ENCODE measurements around the gene TADA2A.

TADA2A gene

GRCh38 chr17:37465069-37465616, 58.5 kb downstream of the TADA2A start:
- DNase-seq = peak; percentile 85

DNA sequence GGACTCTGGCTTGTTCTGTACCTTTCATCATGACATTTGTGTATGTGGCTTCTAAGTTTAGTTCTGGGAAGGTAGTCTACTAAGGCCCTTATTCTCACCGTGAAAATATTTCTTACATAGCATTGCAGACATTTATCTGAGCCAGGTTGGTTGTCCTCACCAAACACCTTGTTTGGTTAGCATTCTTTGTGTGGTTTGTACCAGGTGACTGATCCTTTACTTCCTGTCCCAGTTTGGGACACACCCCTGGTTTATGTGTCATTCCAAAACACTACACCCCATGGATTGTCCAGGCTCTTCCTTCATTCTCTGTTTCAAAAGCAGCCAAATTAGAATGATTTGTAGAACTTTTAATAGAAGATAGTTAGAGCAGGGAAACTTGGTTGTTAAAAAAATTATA, 59.8 kb downstream of the TADA2A start:
- no peak for DNase-seq

- DNase-seq = no peak
These were observed 63.5 kb downstream of the TADA2A start for GRCh38 chr17:37470181-37470580.

- DNase-seq = no peak
These were observed 69.2 kb downstream of the TADA2A start for GRCh38 chr17:37475731-37476420.

GRCh38 chr17:37476431-37477120, 69.9 kb downstream of the TADA2A start:
- peak; percentile 44 for DNase-seq

DNA sequence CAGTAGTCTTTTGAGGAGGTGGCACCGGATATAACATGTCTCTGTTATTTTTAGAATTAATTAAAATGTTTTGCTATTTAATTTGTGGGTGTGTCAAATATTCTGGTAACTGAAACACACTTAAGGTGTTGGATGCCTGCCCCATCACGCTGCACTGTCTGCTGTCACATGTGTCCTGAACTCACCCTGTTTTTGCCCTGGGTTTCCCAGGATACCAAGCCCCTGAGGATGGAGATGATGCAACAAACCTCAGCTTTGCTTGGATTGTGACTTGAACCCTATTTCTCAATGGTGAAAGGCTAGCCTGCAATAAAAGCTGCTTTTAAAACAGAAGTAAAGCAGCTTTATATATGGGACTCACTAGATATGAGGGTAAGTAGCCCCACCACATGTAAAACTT, 71.5 kb downstream of the TADA2A start:
- DNase-seq = peak; percentile 80

DNA sequence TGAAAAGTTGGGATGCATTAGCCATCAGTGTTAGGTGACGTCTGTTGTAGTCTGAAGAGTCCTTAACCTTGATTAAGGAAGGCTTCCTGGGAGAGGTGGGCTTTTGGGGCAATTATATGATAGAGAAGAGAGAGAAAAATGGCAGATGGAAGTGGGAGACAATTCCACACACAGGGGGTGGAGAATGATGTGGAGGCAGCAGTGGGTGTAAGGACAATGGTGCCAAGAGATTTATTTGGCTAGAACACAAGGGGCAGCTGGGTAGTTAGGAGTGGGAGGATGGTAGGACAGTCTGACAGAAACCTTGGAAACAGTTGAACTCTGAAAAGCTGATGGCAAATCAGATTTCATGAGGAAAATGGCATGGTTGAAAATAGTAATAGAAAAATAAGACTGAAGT, 72.3 kb downstream of the TADA2A start:
- no peak for DNase-seq

DNA sequence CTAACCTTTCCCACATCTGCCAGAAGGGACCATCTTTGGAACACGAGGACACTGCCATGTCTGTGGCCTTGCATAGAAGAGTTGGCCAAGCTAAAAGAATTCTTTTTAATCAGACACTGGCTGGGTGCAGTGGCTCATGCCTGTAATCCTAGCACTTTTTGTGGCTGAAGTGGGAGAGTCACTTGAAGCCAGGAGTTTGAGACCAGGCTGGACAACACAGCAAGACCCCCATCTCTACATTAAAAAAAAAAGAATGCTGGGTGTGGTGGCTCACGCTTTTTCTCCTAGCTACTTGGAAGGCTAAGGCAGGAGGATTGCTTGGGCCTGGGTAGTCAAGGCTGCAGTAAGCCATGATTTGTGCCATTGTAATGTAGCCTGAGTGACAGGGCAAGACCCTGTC, 73.7 kb downstream of the TADA2A start:
- DNase-seq = no peak

DNA sequence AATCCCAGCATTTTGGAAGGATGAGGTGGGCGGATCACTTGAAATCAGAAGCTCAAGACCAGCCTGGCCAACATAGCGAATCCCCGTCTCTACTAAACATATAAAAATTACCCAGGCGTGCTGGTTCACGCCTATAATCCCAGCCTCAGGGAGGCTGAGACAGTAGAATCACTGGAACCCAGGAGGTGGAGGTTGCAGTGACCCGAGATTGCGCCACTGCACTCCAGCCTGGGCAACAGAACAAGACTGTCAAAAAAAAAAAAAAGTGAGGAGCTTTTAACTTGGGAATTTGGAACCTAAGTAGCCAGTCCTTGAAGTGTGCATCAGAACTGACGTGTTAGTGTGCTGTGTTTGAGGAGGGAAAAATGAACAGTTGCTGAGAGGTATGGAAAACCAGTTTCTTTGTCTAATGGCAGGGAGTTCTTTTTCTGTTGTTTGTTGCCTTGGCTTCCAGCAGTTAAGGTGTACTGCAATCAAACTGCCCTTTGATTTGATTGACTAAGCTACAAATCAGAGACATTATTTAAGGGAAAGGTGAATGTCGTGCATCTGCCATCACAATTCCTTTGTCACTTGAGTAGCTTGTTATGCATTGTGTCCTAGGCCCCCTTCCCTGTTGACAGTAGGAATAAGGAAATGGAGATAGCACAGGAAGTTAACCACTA, 74.4 kb downstream of the TADA2A start:
- DNase-seq = no peak

DNA sequence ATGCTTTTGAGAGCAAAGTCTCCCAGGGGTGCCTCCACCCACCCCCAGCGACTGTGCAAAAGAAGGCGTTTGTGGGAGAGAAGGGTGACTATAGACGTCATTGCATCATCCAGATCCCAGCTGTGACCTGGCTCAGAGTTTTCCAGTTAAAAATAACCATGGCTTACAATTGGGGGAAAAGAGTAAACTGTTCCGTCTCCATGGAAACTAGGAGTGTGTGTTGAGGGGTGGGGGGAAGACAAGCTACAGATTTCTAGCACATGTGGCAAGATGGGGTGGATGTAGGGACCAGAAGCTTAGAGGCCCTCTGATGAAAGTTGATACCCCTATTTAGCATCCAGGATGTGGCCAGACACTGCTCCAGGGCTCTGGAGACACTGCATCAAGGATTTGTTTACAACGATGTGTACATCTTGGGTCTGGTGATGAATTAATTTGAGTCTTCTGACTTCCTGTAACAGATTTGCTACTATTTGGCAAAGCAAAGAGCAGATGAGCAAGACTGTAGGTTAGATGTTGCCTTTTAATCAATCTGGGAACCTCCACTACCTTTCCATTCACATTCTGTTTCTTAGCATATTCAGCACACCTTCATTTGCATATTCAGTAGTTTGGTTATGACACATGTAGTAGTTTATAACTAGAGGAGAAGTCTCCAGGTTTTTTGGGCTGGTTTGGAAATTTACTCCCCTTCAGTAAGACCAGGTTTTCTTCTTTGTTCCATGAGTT, 76.8 kb downstream of the TADA2A start:
- peak; percentile 97 for DNase-seq

DNA sequence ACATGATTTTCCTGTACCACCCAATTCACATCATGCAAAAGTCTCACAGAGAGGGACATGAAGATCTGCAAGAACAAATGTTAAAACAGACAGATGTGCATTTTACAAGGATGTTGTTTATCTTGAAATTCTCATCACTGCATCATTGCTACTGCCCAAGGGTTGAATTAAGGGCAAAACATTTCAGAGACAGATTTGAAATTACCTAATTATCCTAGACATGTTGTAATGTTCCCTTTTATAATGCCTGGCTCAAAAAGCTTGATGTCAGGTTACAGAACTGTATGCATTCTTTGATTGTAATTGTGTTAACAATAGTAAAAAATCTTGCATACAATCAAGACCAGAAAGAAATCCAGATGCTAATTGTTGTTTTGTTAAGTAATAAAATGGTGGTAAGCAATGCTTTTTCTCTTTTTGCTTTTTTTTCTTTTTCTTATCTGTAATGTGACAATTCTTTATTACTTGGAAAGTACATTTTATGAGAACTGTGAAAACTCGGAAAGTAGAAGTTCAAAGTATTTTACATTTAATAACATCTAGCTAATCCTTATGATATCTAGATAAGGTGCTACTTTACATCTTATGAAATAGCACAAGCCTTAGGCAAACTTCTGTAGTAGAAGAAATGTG, 79.4 kb downstream of the TADA2A start:
- DNase-seq = no peak

DNA sequence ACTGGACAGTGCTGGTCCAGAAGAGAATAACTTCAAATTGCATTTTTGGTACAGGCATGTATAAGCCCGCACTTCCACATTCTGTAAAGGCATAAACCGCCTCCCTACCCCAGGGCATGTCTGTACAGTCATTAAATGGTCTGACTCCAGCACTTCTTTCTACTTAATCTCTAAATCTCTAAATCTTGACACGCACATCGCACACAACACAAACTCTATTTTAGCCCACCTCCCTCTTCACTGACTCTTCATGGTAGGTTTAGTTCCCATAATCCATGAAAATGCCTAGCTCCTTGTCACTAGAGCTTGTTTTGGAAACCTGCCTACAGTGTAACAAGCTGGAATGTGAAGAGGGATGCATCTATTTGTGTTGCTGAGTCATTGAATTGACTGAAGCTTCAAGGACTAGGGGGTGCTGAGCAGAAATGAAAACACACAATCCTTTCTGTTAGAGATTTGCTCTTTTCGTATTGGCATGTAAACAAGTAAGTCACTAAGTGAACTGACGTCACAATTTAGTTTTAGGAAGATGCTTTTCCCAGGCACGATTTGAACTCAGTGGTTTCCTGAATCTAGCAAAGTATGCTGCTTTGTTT, 81.4 kb downstream of the TADA2A start:
- peak; percentile 98 for DNase-seq

DNA sequence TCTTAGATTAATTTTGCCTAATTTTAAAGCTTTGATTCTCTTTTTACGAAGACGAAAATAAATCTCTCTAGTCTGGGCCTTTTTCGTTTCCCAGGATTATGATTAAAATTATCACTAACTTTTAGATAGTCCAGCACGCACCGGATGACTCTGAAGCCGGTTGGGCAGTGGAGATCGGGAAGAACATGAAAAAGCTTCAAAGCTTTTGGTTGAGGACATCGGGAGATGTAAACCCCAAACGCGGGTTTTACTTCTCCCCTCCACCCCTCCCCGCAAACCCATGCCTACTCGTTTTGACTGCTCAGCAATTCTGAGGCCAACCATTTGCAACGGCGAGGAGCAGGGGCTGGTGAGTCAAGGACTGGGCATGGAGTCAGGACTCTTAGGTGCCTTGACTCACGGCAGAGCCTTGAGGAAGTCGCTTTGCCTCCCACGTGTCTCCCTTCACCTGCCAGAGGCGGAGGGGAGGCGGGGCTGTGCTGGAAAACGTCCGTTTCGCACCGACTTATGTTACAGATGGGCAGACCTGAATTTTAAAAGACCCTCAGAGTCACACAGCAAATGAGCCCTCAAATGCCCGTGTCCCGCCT, 82.0 kb downstream of the TADA2A start:
- peak; percentile 94 for DNase-seq

GRCh38 chr17:37489197-37490001, 82.7 kb downstream of the TADA2A start, which contains the start of gene DUSP14:
TSS of gene DUSP14 (plus strand) at chr17:37489891. CDS start at chr17:37512273, 22,382 bp downstream.
- peak; percentile 87 for DNase-seq

DNA sequence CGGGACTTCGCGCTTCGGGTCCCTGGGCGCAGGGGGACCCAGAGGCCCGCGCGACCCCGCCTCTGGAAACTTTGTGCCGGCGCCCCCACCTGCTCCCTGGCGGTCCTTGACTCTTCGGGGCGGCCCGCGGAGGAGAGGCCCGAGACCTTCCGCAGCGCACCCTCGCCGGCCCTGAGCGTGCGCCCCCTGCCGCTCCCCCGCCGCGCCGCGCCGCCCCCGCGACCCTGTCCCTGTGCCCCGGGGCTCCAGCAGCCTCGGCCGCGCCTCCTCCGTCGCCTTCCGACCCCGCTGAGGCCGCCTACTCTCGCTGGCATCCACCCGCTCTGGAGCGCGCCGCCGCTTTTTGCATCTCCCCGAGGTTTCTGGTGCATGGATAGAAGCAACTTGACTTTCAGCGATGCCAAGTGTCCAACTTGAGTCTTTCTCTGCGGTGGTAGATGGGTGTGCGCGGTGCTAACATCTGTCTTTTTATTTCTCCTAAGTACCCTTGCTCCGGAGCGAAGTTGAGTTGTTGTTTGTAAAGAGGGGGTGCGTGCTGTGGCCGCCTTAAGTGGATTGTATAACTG, 83.4 kb downstream of the TADA2A start:
- peak; percentile 47 for DNase-seq

DNA sequence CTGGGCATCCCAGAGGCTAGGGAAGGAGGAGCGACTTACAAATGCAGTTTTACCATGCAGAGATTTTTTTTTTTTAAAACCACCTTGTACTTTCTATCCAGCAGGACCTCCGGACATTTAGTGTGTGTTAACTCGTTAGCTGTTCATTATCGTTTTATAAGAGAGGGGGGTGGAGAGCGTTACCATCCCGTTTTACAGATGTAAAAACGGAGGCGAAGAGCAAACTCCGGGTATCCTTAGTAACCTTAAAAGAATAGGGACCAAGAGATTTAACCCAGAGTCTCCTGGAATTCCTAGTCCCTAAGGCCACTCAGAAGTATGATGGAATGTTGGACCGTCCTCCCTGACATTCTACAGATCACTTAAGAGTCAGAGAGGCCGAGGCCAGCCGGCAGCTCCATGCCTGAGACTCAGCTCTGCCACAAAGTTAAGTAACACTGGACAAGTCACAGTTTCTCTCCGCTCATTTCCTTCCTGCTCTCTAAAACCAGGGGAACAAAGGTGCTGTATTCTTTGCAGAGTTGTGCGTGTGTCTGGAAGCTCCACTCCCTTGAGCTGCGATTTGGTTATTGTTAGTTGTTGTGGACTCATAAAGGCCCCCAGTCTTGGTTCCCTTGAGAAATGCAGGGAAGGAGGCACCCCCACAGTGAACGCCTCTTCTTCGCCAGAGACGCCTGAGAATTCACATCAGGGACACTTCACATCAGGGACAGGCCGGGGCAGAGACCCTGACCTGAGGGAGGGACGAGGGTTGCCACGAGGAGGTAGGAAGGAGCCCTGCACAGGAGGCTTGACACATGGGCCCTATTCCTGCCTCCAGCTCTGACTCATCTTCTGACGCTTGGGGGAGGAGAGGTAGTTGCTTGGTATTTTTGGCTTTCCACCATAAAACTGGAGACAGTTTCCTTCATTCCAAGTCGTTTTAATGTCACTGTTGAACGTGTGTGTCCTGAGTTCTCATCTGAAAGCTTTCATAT, 84.2 kb downstream of the TADA2A start:
- peak; percentile 91 for DNase-seq

DNA sequence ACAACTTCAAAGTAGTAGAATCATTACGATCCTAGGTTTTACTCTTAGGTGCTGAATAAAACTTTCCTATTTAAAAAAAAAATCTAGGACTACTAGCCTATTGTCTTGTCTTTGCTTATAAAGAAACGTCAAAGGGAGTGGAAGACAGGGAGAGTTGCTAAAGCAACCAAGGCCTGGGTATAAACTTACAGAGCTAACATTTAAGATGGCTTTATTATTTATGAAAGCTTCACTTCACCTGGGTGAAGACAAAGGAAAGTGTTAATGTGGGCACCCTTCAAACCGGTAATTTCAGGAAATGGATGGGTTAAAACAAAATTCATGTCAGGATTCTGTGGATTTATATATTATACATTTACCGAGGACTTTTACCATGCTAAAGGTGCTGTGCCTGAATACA, 85.5 kb downstream of the TADA2A start:
- no peak for DNase-seq

GRCh38 chr17:37493249-37494027, 86.8 kb downstream of the TADA2A start:
- peak; percentile 98 for DNase-seq

All from fibroblast of skin of right quadriceps (primary cell).